ENCODE results near the gene SLC25A3.
A peak's percentile ranks its signal among the peaks of the same experiment; 100 is the strongest.
"Not testable (repeated sequence)": the region's sequence is repeated elsewhere in the genome, so short reads cannot be mapped to it uniquely, and the experiment has no call there.

SLC25A3 gene

DNA sequence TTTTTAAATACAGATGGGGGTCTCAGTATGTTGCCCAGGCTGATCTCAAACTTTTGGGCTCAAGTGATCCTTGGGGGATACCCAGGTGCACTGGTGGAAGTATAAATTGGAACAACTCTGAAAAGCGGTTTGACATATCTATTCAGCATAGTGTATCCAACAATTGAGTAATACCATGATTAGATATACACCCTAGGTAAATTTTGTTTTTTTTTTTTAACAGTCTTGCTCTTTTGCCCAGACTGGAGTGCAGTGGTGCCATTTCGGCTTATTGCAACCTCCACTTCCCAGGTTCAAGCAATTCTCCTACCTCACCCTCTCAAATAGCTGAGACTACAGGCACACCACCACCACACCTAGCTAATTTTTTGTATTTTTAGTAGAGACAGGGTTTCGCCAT lies 31.6 kb upstream of the SLC25A3 start:
- in situ Hi-C loops (cut with HindIII; ENCODE audit: low sequenced_read_pairs), result no loop called here
- TF ChIP-seq, protein P1, sequence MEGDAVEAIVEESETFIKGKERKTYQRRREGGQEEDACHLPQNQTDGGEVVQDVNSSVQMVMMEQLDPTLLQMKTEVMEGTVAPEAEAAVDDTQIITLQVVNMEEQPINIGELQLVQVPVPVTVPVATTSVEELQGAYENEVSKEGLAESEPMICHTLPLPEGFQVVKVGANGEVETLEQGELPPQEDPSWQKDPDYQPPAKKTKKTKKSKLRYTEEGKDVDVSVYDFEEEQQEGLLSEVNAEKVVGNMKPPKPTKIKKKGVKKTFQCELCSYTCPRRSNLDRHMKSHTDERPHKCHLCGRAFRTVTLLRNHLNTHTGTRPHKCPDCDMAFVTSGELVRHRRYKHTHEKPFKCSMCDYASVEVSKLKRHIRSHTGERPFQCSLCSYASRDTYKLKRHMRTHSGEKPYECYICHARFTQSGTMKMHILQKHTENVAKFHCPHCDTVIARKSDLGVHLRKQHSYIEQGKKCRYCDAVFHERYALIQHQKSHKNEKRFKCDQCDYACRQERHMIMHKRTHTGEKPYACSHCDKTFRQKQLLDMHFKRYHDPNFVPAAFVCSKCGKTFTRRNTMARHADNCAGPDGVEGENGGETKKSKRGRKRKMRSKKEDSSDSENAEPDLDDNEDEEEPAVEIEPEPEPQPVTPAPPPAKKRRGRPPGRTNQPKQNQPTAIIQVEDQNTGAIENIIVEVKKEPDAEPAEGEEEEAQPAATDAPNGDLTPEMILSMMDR (IDR thresholded peaks at IDR 0.05; ENCODE audit: low read depth, low read length, missing control alignments), result no peak
- no peak overlapping the region for H3K4me3 ChIP-seq (ENCODE audit: low read depth, low read length)
- no peak for DNase-seq (ENCODE audit: low read depth)

DNA sequence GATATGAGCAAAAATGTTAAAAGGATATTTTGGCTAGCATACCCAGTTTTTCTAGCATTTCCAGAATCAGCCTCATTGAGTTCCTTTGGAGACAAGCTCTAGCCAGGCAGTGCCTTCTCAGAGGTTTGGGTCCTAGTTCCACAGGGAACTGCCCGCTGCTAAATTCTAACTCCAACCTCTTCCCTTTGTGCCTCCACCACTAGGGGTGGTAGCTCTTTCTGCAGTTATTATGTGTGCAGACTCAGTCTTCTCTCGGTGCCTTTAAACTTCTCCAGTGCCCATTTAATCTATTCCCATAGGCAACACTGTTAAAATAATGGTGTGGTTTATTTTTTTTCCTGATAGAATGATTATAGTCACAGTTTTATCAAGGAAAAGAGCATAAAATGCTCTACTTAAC lies 21.5 kb upstream of the SLC25A3 start:
- in situ Hi-C loops (cut with HindIII; ENCODE audit: low sequenced_read_pairs), result no loop called here
- DNase-seq (ENCODE audit: low read depth), result no peak

DNA sequence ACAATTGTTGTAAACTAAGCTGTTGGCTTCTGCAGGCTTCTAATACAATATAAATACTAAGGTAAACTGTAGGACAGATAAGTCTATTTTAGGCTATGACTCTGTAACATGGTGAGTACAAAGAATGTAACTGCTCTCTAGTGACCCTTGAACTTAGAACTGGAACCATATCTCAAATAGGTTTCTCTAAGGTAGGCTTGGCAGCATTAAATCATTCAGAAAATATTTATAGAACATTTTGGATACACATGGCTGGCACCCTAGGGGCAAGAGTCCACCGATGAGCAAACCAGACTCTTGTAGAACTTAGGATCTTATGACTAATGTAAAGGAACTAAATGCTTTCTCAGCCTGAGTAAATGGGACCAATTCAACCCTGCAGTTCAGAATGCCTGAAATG lies 19.4 kb upstream of the SLC25A3 start:
- DNase-seq (ENCODE audit: low read depth), result no peak
- in situ Hi-C loops (cut with HindIII; ENCODE audit: low sequenced_read_pairs), result no loop called here
- TF ChIP-seq, protein P1 (IDR thresholded peaks at IDR 0.05; ENCODE audit: low read depth, low read length, missing control alignments), result no peak
- no peak overlapping the region for H3K4me3 ChIP-seq (ENCODE audit: low read depth, low read length)

More for the DNA sequence above, 21.5 kb upstream of the SLC25A3 start:
- TF ChIP-seq, protein P1 (IDR thresholded peaks at IDR 0.05; ENCODE audit: low read depth, low read length, missing control alignments), result peak; percentile 45
- H3K4me3 ChIP-seq (ENCODE audit: low read depth, low read length), result no peak overlapping the region

DNA sequence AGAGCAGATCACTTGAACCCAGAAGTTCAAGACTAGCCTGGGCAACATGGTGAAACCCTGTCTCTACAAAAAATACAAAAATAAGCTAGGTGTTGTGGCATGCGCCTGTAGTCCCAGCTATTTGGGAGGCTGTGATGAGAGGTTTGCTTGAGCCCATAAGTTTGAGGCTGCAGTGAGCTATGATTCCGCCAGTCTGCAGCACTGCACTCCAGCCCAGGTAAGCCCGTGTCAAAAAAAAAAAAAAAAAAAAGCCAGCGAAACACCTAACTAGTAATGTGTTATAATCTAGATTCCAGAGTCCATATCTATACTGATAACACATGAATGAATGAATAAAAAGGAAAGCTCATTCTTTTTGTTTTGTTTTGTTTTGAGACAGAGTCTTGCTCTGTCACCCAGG lies 18.5 kb upstream of the SLC25A3 start:
- no peak for DNase-seq (ENCODE audit: low read depth)
- TF ChIP-seq, protein P1 (IDR thresholded peaks at IDR 0.05; ENCODE audit: low read depth, low read length, missing control alignments), result no peak
- in situ Hi-C loops (cut with HindIII; ENCODE audit: low sequenced_read_pairs), result no loop called here
- H3K4me3 ChIP-seq (ENCODE audit: low read depth, low read length), result no peak overlapping the region

DNA sequence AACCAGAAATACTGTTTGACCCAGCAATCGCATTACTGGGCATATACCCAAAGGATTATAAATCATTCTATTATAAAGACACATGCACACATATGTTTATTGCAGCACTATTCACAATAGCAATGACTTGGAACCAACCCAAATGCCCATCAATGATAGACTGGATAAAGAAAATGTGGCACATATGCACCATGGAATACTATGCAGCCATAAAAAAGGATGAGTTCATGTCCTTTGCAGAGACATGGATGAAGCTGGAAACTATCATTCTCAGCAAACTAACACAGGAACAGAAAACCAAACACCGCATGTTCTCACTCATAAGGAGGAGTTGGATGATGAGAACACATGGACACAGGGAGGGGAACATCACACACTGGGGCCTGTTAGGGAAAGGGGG lies 16.7 kb upstream of the SLC25A3 start:
- DNase-seq (ENCODE audit: low read depth); in situ Hi-C loops (cut with HindIII; ENCODE audit: low sequenced_read_pairs); H3K4me3 ChIP-seq (ENCODE audit: low read depth, low read length): not testable (repeated sequence)

DNA sequence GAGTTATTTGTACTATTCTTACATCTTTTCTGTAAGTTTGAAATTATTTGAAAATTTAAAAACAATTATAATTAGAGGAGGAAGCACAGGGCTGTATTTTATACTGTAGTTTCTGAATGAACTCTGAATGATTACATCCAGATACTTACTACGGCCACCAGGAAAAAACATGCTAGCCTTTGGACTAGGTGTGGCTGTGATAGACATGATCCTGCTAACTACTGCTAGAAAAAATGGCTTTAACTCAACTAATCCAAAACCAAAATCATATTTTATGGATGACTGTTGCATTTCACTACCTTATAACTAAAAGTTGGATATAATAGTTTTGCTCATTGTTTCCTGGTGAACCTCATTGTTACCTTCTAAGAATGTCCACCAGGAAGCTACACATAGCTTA lies 15.1 kb upstream of the SLC25A3 start:
- H3K4me3 ChIP-seq (ENCODE audit: low read depth, low read length), result no peak overlapping the region
- in situ Hi-C loops (cut with HindIII; ENCODE audit: low sequenced_read_pairs), result no loop called here
- no peak for DNase-seq (ENCODE audit: low read depth)
- TF ChIP-seq, protein P1 (IDR thresholded peaks at IDR 0.05; ENCODE audit: low read depth, low read length, missing control alignments), result no peak

DNA sequence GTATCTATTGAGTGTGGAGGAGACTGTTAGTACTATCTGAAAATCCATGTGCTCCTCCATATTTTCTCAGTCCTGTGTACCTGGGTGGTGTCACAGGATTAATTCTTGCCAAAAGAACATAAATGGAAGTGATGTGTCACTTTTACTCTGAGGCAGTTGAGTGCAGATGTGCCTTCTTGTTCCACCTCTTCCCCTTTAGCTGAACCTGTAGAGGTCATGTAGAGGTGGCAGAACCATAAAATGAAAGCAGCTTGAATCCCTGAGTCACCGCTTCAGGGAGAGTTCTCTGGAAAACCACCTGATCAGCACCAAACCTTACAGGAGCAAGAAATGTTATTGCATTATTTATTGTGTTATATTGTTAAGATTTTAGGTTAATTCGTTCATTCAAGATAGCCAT lies 14.7 kb upstream of the SLC25A3 start:
- H3K4me3 ChIP-seq (ENCODE audit: low read depth, low read length), result no peak overlapping the region
- DNase-seq (ENCODE audit: low read depth), result no peak
- in situ Hi-C loops (cut with HindIII; ENCODE audit: low sequenced_read_pairs), result no loop called here
- TF ChIP-seq, protein P1 (IDR thresholded peaks at IDR 0.05; ENCODE audit: low read depth, low read length, missing control alignments), result no peak

Data from astrocyte of the cerebellum (primary cell).